Neural progenitor cell (in vitro differentiated cells): ENCODE measurements around the gene CILP.

Experiments used
- EZH2 ChIP-seq: fragments of 200-600 bp; sonication (generic); IDR thresholded peaks from 2 replicates; pipeline ENCODE4 v1.6.1; 2017; ENCODE audit warnings: antibody characterized with exemption, mild to moderate bottlenecking, moderate library complexity
- EZH2phosphoT487 ChIP-seq: fragments of 200-600 bp; sonication (generic); IDR thresholded peaks from 2 replicates; pipeline ENCODE4 v1.6.1; 2017; ENCODE audit warnings: antibody characterized with exemption
- TF ChIP-seq, protein P1 (sequence below): fragments of 200-600 bp; sonication (generic); IDR thresholded peaks from 2 replicates; pipeline ENCODE4 v1.5.1; 2017; ENCODE audit warnings: antibody characterized with exemption, mild to moderate bottlenecking

DNA sequence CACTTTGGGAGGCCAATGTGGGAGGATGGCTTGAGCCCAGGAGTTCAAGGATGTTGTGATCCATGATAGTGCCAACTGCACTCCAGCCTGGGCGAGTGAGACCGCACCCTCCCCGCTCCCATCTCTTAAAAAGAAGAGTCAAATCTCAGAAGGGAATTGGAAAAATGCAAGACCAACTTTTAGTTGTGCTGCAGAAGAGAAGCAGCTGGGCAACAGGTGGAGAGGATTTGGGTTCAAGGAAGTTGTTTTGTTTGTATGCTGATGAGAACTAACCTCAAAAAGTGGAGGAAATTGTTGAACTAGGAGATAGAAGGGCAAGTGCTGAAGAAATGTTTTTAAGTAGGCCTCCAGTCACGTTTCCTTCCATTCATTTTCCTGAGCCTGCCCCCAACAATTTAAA is 64.8 kb downstream of the CILP start:
- TF ChIP-seq, protein P1, sequence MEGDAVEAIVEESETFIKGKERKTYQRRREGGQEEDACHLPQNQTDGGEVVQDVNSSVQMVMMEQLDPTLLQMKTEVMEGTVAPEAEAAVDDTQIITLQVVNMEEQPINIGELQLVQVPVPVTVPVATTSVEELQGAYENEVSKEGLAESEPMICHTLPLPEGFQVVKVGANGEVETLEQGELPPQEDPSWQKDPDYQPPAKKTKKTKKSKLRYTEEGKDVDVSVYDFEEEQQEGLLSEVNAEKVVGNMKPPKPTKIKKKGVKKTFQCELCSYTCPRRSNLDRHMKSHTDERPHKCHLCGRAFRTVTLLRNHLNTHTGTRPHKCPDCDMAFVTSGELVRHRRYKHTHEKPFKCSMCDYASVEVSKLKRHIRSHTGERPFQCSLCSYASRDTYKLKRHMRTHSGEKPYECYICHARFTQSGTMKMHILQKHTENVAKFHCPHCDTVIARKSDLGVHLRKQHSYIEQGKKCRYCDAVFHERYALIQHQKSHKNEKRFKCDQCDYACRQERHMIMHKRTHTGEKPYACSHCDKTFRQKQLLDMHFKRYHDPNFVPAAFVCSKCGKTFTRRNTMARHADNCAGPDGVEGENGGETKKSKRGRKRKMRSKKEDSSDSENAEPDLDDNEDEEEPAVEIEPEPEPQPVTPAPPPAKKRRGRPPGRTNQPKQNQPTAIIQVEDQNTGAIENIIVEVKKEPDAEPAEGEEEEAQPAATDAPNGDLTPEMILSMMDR = no peak
- TF ChIP-seq EZH2 = no peak
- no peak for TF ChIP-seq EZH2phosphoT487
